ENCODE measurements around the gene POMT1.
"Not testable (repeated sequence)": the region's sequence is repeated elsewhere in the genome, so short reads cannot be mapped to it uniquely, and the experiment has no call there.

Gene POMT1

GRCh38 chr9:131496844-131497405 lies 5.8 kb upstream of the POMT1 start:
- DNase-seq (ENCODE audit: low read depth): no peak

DNA sequence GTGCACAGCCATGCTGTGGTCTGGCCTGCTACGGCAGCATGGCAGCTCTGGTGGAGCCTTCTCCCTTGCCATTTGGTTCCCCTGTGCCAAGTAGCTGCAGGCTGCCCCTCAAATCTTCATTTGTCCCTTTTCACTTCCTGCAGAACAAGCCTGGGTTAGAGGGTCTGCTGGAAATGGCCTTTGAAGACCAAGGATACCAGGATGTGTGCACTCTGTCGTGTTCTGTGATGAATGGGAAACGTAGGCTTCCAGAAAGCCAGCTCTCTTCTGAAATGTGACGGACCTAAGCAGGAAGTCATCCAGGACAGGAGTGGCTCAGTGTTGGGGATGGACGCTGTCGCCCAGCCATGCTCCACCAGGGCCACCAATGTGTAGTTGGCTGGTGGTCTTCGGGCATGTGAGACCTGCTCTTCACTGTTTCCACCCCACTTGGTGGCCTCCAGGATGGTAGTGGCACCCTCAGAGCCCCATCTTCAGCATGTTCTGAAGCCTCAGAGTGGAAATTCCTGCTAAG lies 3.4 kb upstream of the POMT1 start:
- DNase-seq (ENCODE audit: low read depth): no peak

DNA sequence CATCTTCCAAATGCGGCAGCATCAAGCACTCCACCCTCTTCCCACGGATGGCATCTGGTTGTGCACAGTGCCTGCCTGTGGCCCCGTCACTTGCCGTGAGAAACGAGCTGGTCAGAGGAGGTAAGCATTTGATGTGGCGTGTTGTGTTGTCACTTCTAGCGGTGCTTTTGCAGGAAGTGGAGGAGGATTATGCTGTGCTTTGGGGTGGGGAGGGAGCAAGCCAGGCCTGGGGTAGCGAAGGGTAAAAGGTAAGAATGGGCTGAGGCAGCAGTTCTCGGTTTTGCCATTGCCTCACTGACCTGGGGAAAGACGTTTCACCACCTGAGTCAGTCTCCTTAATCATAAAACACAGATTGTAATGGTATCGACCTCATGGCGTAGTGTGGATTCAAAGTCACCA lies 2.3 kb upstream of the POMT1 start:
- peak; percentile 64 for DNase-seq (ENCODE audit: low read depth)

DNA sequence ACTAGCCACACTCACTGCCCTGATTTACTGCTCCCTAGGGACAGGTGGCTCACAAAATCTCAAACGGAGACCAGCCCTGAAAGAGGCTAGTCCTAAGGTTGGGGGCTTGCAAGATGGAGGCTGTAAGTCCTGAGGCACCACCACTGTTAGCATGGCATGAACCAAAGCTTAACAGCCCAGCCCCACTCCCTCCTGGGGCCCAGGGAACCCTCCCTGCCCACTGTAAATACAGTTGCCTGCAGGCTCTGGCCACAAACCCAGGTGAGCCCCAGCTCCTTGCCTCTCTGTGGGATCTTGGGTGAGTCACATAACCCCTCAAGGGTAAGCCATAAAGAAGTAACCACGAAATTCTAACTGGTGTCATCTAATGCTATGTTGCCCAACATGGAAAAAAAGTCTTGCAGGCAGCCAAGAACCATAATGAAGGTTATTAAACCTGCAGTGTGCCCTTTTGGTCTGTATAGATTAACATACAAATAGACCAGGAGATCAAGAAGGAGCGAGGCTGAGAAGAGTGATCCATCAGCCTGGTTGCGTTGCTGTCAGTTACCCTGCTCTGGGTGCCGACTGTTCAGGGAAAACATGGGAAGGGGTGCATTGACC lies 1.7 kb upstream of the POMT1 start:
- peak; percentile 40 for DNase-seq (ENCODE audit: low read depth)

- peak; percentile 56 for DNase-seq (ENCODE audit: low read depth)
Observed at GRCh38 chr9:131503626-131504465, 1.1 kb downstream of the POMT1 start.

GRCh38 chr9:131505012-131505411 lies 2.3 kb downstream of the POMT1 start:
- DNase-seq (ENCODE audit: low read depth): no peak

GRCh38 chr9:131511416-131511815 lies 8.7 kb downstream of the POMT1 start:
- no peak for DNase-seq (ENCODE audit: low read depth)

DNA sequence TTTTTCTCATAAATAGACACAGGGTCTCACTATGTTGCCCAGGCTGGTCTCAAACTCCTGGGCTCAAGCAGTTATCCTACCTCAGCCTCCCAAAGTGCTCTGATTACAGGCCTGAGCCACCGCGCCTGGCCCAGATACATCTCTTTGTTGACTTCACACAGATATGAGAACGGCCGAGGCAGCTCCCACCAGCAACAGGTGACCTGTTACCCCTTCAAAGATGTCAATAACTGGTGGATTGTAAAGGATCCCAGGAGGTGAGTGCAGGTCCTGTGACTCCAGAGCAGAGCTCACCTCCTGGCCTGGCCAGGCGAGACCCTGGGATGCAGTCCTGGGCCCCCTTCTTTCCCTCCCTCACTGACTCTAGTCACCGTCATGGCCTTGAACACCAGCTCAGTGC lies 9.2 kb downstream of the POMT1 start:
- no peak for DNase-seq (ENCODE audit: low read depth)

GRCh38 chr9:131513177-131513576 lies 10.5 kb downstream of the POMT1 start:
- no peak for DNase-seq (ENCODE audit: low read depth)

- not testable (repeated sequence) for DNase-seq (ENCODE audit: low read depth)
Observed at GRCh38 chr9:131515559-131516031, 12.9 kb downstream of the POMT1 start.

DNA sequence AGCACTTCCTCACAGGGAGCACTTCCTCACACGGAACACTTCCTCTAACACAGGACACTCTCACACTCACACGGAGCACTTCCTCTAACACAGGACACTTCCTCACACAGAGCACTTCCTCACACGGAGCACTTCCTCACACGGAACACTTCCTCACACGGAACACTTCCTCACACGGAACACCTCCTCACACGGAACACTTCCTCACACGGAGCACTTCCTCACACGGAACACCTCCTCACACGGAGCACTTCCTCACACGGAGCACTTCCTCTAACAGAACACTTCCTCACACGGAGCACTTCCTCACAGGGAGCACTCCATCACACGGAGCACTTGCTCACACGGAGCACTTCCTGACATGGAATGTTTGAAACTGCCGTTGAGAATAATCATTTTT lies 13.4 kb downstream of the POMT1 start:
- DNase-seq (ENCODE audit: low read depth): no peak

GRCh38 chr9:131516930-131517329 lies 14.2 kb downstream of the POMT1 start:
- no peak for DNase-seq (ENCODE audit: low read depth)

DNA sequence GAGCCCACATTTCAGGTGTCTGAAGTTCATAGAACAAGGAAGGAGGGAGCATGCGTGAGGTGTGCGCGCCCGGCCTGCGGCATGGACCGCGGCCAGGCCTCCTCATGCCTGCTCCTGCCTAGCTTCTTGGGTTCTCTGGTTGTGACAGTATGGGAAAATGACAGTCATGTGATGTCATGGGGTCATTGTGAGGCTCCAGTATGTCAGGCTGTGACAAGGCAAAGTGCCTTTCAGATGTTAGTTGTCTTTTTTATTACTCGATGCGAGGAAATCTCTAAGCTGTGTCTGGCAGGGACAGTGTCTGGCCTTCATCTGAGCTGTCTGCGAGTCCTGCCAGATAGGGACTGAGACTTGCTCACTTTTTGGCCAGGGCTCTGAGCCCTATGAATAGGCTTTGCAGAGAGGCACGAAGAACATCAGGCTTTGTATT lies 15.1 kb downstream of the POMT1 start:
- no peak for DNase-seq (ENCODE audit: low read depth)

- no peak for DNase-seq (ENCODE audit: low read depth)
Observed at GRCh38 chr9:131518553-131518952, 15.8 kb downstream of the POMT1 start.

DNA sequence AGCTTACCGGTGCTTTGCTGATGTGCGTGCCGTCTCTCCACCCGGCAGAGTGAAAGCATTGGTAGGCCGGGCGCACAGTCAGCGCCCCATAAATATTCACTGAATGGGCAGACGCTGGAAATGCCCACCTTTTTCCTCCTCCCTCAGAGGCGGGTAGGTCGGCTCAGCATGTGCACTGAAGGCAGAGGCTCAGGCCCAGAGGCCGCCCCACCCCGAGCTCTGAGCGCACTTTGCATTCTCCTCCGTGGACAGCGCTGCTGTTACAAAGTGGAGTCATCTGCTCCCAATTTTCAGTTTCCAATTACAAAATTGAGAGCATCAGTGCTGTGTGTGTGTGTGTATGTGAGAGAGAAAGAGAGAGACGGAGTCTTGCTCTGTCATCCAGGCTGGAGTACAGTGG lies 17.8 kb downstream of the POMT1 start:
- no peak for DNase-seq (ENCODE audit: low read depth)

DNA sequence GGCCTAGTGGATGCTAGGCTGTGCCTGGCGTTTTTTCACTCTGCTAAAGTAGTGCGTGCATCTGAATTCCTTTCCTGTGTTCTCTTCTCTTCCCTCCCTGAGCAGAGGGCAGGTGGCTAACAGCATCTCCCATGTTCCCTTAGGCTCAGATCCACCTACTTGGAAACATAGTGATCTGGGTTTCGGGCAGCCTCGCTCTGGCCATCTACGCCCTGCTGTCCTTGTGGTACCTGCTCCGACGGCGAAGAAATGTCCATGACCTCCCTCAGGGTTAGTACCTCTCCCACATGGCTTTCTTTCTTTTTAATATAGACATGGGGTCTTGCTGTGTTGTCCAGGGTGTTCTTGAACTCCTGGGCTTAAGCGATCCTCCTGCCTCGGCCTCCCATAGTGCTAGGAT lies 18.5 kb downstream of the POMT1 start:
- no peak for DNase-seq (ENCODE audit: low read depth)

- no peak for DNase-seq (ENCODE audit: low read depth)
Observed at GRCh38 chr9:131521822-131522221, 19.1 kb downstream of the POMT1 start.

DNA sequence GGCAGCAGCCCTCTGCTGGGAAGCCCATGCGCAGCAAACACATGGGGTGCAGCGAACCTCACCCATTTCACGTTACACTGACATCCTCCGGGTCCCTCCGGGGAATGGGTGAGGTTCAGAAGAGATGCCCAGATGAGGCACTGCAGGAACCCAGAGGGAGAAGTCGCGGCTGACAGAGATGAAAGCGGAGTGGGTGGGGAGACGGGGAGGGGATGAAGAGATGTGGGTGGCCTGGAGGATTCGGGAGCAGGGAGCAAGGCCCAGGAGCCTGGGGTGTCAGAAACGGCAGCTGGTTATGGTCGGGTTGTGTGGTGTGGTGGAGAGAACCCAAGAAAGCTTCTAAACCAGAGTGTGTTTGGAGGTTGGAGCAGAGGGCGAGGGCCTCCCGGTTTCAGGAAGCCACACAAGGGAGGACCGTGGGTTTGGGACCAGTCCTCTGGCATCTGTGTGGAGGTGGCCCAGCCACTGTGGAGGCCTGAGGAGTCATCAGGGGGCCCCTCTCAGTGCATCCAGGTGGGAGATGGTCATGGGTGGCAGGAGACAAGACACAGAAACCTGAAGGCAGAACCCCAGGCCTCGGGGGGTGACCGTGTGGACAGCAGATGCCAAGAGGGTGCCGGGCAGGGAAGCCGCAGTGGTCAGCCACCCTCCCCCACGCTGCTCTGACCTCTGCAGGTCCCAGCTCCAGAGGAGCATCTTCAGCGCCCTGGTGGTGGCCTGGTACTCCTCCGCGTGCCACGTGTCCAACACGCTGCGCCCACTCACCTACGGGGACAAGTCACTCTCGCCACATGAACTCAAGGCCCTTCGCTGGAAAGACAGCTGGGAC lies 19.8 kb downstream of the POMT1 start:
- no peak for DNase-seq (ENCODE audit: low read depth)

DNA sequence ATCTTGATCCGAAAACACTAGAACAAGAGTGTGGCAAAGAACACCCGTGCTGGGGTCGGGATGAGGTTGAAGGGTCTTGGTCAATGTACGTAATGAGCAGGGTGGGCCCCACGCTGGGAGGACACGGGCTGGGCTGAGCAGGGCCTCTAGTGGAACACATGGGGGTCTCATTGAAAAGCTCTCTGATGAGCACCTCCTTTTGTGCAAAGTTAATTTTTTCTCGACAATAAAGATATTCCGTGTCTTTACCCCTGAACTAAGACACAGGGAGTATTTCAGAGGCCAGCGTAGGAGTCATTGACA lies 20.3 kb downstream of the POMT1 start:
- DNase-seq (ENCODE audit: low read depth): no peak

GRCh38 chr9:131523451-131524435 lies 21.0 kb downstream of the POMT1 start:
- no peak for DNase-seq (ENCODE audit: low read depth)

GRCh38 chr9:131524665-131525315 lies 22.1 kb downstream of the POMT1 start:
- no peak for DNase-seq (ENCODE audit: low read depth)
